Measurements from ENCODE around the gene IGFN1. TPM values are rescaled to one million over a fixed set of nuclear protein-coding genes. Genes with fewer than 3 reads are reported as not detected.

The IGFN1 gene
- total RNA-seq, 8 experiments from 2014 or later, result 0.05 to 1.8 (median 0.43) TPM

DNA sequence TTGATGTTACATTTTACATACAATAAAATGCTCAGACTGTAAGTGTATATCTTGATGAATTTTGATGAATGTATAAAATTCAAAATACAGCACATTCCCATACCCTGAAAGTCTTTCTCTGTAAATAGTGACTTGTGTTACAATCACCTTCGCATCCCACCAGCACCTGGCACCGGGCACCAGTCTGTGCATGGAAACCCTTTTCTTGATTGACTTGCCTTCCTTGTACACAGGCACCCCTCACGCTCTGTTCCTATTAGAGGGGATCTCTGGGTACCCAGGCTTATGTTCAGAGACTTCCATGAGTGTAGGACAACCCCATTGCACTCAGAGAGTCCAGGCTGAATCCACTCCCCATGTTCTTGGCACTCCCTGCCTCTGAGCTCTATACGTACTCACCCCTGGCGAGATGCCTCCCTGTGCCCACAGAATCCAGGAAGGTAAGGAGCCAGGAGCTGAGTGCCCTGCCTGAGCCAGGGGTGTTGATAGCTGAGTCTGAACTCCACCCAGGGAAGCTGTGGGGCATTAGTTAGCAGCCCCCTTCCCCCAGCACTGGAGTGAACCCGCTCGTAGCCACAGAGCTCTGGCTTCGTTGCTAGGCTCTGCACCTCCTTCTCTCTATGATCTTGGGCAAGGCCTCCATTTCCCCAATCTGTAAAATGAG is 70.2 kb downstream of the IGFN1 start:
- 78 to 92% (median 90%) methylated on average over 1 to 7 of the region's 8 CpGs; no CpG with 5 or more reads in 3 of the 10 experiments for WGBS, 10 experiments
- no peaks in the 10 kb centered on the region for H3K4me1 ChIP-seq (replicated peaks in 1 of 2)
- in situ Hi-C loops (cut with MboI; ENCODE audit: low pct_unique_long_range_greater_than_20kb in 2 of 9, low sequenced_read_pairs in 9 of 9, unreplicated experiment in 9 of 9), result loop anchor here in 7 of 9 experiments (10.0 to 25.0 kb wide), 3 partner anchors 94 to 252 kb away; partner anchors contain the start of gene CSRP1 (in 2 of the 7)
- ATAC-seq (replicated peaks in 6 of 8), result no peak
- no peak overlapping the region for H3K27ac ChIP-seq
- no peak overlapping the region for H3K4me3 ChIP-seq

DNA sequence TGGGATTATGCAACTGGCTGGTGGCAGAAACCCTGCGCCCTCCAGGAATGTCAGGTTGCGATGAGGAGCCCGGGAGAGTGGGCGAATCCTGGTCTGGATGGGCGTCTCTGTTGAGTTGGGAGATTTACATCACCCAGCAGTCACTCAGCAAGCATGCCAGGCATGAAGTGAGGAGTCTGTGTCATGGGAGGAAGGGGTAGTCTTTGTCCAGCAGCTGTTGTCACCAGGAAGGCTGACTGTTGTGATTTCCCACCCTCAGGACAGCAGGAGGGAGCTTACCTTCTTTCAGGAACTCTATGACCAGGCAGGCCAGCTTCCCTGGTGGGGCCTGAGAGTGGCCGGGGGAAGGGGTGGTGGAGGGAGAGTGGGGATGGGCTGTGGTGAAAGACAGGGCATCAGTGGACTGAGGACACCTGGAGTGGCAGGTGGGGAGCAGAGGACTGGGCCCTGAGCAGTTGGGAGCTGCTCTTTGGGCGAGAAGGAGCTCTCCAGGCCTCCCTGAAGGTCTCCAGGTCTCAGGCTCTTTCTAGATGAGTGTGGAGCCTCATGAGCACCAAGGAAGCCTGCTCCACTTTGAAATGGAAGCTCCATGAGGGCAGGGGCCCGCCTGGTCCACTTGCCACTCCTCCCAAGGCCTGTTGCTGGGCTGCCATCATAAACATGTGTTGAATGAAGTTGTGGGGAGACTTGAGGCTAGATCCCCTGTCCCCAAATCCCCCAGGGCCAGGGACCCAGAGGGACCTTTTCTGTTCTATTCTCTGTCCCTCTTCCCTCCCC is 71.3 kb downstream of the IGFN1 start:
- ATAC-seq (replicated peaks in 6 of 8), result no peak
- Histone ChIP-seq H3K27ac (no peak overlapping the region), H3K4me3 (no peak overlapping the region), H3K4me1 (replicated peaks in 1 of 2) (peaks cover 4% of the 10 kb centered on the region in 2 donors)
- WGBS, 10 experiments, result 57 to 82% (median 76%) methylated on average over 2 to 5 of the region's 8 CpGs; no CpG with 5 or more reads in 6 of the 10 experiments
- in situ Hi-C loops (cut with MboI; ENCODE audit: low pct_unique_long_range_greater_than_20kb in 2 of 9, low sequenced_read_pairs in 9 of 9, unreplicated experiment in 9 of 9), result loop anchor here in 7 of 9 experiments (10.0 to 25.0 kb wide), 3 partner anchors 93 to 250 kb away; partner anchors contain the start of gene CSRP1 (in 2 of the 7)

DNA sequence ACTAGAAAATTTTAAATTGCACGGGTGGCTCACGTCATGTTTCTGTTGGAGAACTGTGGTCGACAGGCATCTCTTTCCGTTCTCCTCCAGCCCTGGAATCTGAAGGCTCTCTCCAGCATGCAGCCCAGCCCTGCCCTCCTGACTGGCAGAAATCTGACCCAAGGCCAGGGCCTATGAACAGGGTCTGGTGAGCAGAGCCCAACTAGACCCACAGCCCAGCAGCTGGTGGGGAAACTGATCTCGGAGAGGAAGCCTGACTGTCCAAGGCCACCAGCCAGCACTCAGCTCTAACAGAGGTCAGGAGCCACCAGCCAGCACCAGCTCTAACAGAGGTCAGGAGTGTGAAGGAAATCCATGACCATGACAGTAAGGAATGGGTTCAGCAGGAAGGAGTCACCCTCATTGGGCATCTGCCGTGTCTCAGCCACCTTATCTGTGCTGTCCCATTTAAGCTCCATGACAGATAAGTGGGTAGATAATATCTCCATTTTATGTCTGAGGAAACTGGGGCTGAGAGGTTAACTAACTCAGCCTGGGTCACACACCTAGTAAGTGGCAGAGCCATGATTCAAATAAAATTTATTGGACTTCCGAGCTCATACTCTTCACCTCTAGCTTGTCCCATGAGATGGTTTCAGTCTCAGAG is 72.5 kb downstream of the IGFN1 start:
- in situ Hi-C loops (cut with MboI; ENCODE audit: low pct_unique_long_range_greater_than_20kb in 2 of 9, low sequenced_read_pairs in 9 of 9, unreplicated experiment in 9 of 9), result loop anchor here in 7 of 9 experiments (10.0 to 25.0 kb wide), 3 partner anchors 92 to 249 kb away; partner anchors contain the start of gene CSRP1 (in 2 of the 7)
- WGBS, 10 experiments, result 70 to 100% (median 86%) methylated on average over 1 to 7 of the region's 7 CpGs; no CpG with 5 or more reads in 1 of the 10 experiments
- Histone ChIP-seq H3K27ac (no peak overlapping the region), H3K4me3 (no peak overlapping the region), H3K4me1 (replicated peaks in 1 of 2) (peaks cover 4 to 6% of the 10 kb centered on the region in 2 donors)
- ATAC-seq (replicated peaks in 6 of 8), result no peak

DNA sequence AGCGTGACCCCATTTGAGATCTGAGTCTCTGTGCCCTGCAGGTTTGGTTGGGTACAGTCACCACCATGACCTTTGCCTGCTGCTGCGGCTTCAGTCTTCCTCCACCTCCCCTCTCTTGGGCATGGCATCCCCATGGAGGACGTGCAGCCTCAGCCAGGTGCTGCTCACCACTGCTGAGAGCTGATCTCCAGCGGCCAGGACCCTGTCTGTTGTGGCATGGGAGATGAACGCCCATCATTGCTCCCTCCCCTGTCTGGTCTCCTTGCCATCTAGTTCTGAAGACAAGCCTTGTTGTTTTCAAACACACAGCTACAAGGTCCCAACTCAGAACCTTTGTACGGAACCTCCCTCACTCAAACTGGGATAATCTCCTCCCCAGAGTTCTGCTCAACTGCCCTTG is 73.4 kb downstream of the IGFN1 start:
- in situ Hi-C loops (cut with MboI; ENCODE audit: low pct_unique_long_range_greater_than_20kb in 2 of 9, low sequenced_read_pairs in 9 of 9, unreplicated experiment in 9 of 9), result loop anchor here in 7 of 9 experiments (10.0 to 25.0 kb wide), 3 partner anchors 91 to 248 kb away; partner anchors contain the start of gene CSRP1 (in 2 of the 7)
- H3K4me1 ChIP-seq (replicated peaks in 1 of 2), result peaks cover 4 to 9% of the 10 kb centered on the region in 2 donors
- 40 to 100% (median 90%) methylated on average over 1 to 6 of the region's 6 CpGs; no CpG with 5 or more reads in 2 of the 10 experiments for WGBS, 10 experiments

DNA sequence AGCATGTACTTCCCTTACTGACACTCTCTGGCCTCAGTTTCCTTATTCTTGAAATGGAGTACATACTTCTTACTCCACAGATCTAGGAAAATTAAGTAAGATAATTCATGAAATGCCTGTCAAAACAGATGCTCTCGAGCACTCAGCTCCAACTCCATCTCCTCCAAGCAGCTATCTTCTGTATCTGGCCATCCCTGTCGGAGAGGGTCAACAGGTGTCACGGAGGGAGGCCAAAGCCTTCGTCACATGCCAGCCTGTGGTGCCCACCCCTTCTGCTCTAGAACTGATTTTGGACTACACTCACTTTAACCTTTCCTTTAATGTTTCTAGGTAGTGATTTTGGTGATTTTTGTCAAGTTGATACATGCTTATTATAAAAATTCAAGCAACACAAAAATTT is 73.9 kb downstream of the IGFN1 start:
- no peak overlapping the region for H3K27ac ChIP-seq
- 53 to 100% (median 90%) methylated on average over 1 to 4 of the region's 4 CpGs; no CpG with 5 or more reads in 1 of the 10 experiments for WGBS, 10 experiments
- in situ Hi-C loops (cut with MboI; ENCODE audit: low pct_unique_long_range_greater_than_20kb in 2 of 9, low sequenced_read_pairs in 9 of 9, unreplicated experiment in 9 of 9), result loop anchor here in 7 of 9 experiments (10.0 to 25.0 kb wide), 3 partner anchors 90 to 248 kb away; partner anchors contain the start of gene CSRP1 (in 2 of the 7)
- no peak overlapping the region for H3K4me3 ChIP-seq
- ATAC-seq (replicated peaks in 6 of 8), result no peak
- peaks cover 4 to 9% of the 10 kb centered on the region in 2 donors for H3K4me1 ChIP-seq (replicated peaks in 1 of 2)

More for the DNA sequence above, 73.4 kb downstream of the IGFN1 start:
- Histone ChIP-seq H3K4me3 (no peak overlapping the region), H3K27ac (no peak overlapping the region)
- ATAC-seq (replicated peaks in 6 of 8), result no peak

DNA sequence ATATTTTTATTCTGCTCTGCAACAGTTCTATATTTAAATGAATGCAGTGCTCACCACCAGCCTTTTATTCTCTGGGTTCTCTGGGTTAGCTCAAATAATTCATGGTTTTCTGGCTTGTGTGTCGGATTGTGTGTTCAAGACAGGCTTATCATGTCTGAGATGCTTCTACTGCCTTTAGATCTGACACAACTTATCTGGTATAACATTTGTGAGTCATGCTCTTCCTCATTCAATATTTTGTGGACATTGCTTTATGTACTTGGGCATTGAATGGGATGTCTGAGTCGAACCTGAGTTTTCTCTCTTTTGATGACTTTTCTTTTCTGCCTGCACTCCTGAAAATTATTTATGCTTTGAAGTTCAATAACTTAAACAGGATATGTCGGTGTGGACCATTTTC is 75.1 kb downstream of the IGFN1 start:
- no peak overlapping the region for H3K27ac ChIP-seq
- H3K4me1 ChIP-seq (replicated peaks in 1 of 2), result peaks cover 4 to 9% of the 10 kb centered on the region in 2 donors
- ATAC-seq (replicated peaks in 6 of 8), result no peak
- WGBS, 10 experiments, result 45 to 97% (median 73%) methylated on average over 1 to 3 of the region's 3 CpGs
- H3K4me3 ChIP-seq, result no peak overlapping the region
- in situ Hi-C loops (cut with MboI; ENCODE audit: low pct_unique_long_range_greater_than_20kb in 2 of 9, low sequenced_read_pairs in 9 of 9, unreplicated experiment in 9 of 9), result loop anchor here in 7 of 9 experiments (10.0 to 25.0 kb wide), 3 partner anchors 89 to 247 kb away; partner anchors contain the start of gene CSRP1 (in 2 of the 7)

DNA sequence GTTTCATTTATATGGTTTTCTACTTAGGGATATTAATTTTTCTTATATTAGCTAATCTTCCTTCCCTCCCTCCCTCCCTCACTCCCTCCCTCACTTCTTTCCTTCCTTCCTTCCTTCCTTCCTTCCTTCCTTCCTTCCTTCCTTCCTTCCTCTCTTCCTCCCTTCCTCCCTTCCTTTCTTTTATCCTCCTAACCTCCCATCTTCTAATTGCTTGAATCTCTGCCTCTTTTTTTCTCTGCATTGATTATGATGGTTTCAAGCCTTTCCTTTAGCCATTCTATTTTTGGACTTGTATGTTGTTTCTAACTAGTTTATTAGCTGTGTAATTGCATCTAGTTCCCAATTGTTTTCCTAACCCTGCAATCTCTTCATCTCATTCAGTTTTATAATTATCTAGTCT is 75.7 kb downstream of the IGFN1 start:
- H3K4me3 ChIP-seq, result no peak overlapping the region
- ATAC-seq (replicated peaks in 6 of 8), result no peak
- in situ Hi-C loops (cut with MboI; ENCODE audit: low pct_unique_long_range_greater_than_20kb in 2 of 9, low sequenced_read_pairs in 9 of 9, unreplicated experiment in 9 of 9), result loop anchor here in 7 of 9 experiments (10.0 to 25.0 kb wide), 3 partner anchors 89 to 246 kb away; partner anchors contain the start of gene CSRP1 (in 2 of the 7)
- H3K4me1 ChIP-seq (replicated peaks in 1 of 2), result peaks cover 4 to 9% of the 10 kb centered on the region in 2 donors
- H3K27ac ChIP-seq, result no peak overlapping the region

DNA sequence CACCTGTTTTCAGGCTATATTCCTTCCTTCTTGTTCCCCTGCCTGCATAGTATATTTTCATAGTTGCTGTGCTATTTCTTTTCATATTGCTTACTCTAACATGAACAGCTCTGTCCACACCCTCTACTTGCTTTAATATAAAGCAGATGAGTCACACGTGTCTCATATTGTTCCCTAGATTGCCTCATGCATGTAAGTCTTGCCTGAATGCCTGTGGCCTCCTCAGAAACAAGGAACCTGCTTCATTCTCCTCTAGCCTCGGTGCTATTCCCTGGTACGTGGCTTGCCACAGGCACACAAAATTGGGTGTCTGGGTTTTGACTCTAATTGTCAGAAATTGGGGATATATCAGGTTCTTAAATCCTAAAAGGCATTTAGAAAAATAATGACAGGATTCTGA is 76.2 kb downstream of the IGFN1 start:
- WGBS, 10 experiments, result 0 to 61% (median 40%) methylated on average over 1 to 3 of the region's 3 CpGs; no CpG with 5 or more reads in 1 of the 10 experiments
- Histone ChIP-seq H3K27ac (no peak overlapping the region), H3K4me1 (replicated peaks in 1 of 2) (peaks cover 4 to 9% of the 10 kb centered on the region in 2 donors), H3K4me3 (no peak overlapping the region)
- in situ Hi-C loops (cut with MboI; ENCODE audit: low pct_unique_long_range_greater_than_20kb in 2 of 9, low sequenced_read_pairs in 9 of 9, unreplicated experiment in 9 of 9), result loop anchor here in 7 of 9 experiments (10.0 to 25.0 kb wide), 3 partner anchors 88 to 246 kb away; partner anchors contain the start of gene CSRP1 (in 2 of the 7)
- peak; percentile 86 to 99 (median 96) for ATAC-seq (replicated peaks in 6 of 8)

DNA sequence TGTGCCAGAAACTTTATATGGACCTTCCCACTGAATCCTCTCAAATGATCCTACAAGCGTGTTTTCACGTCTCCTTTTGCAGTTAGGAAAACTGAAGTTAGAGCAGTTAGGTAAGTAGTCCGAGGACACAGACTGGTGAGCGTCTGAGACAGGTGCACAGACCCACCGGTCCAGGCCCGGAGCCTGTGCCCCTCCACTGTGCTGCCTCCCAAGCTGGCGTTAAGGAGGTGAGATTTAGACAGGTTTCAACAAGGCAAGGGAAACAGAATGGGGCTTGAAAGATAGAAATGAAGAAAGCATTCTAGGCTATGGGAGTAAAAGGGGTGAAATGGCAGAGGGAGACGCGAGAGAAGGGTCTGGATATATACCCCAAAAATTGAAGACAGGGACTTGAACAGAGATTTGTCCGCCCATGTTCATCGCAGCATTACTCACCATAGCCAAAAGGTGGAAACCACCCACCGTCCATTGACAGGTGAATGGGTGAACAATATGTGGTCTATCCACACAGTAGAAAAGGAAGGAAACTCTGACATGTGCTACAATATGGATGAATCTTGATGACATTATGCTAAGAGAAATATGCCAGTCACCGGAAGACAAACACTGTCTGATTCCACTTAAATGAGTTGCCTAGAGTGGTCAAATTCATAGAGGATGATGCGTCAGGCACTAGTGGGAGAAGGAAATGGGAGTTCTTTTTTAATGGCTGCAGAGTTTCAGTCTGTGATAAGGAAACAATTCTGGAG is 77.0 kb downstream of the IGFN1 start:
- ATAC-seq (replicated peaks in 6 of 8), result no peak
- Histone ChIP-seq H3K4me1 (replicated peaks in 1 of 2) (peaks cover 4 to 9% of the 10 kb centered on the region in 2 donors), H3K27ac (no peak overlapping the region), H3K4me3 (no peak overlapping the region)
- in situ Hi-C loops (cut with MboI; ENCODE audit: low pct_unique_long_range_greater_than_20kb in 2 of 9, low sequenced_read_pairs in 9 of 9, unreplicated experiment in 9 of 9), result loop anchor here in 7 of 9 experiments (10.0 to 25.0 kb wide), 3 partner anchors 87 to 245 kb away; partner anchors contain the start of gene CSRP1 (in 2 of the 7)
- 71 to 100% (median 83%) methylated on average over 2 to 13 of the region's 14 CpGs for WGBS, 10 experiments

DNA sequence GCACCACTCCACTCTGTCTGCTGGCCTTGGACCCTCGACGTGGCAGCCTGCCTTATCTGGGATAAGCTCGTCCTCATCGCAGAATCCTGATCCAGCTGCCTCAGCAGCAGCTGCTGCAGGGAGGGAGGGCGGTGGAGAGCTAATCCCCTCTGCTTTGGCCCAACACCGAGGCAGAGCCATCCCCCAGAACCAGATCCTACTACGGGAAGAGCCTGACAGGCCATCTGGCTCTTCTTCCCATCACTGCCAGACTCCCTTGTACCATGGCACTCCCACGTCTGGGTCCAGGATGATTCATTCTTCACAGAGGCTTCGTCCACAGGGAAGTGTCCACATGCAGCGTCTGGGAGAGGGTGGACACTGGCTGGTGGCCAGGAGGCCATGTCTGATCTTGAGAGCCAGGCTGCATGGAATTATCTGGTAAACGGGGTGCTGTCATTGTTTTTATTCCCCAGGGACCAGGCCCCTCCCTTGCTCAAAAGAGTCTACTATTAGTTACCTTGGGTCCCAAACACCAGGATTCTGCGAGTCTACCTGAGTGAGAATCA is 78.1 kb downstream of the IGFN1 start:
- ATAC-seq (replicated peaks in 6 of 8), result peak; percentile 31 to 95 (median 55)
- H3K27ac ChIP-seq, result no peak overlapping the region
- in situ Hi-C loops (cut with MboI; ENCODE audit: low pct_unique_long_range_greater_than_20kb in 2 of 9, low sequenced_read_pairs in 9 of 9, unreplicated experiment in 9 of 9), result loop anchor here in 7 of 9 experiments (10.0 to 25.0 kb wide), 3 partner anchors 86 to 244 kb away; partner anchors contain the start of gene CSRP1 (in 2 of the 7)
- WGBS, 10 experiments, result 20 to 100% (median 60%) methylated on average over 1 to 8 of the region's 12 CpGs; no CpG with 5 or more reads in 1 of the 10 experiments
- H3K4me3 ChIP-seq, result no peak overlapping the region
- peaks cover 4 to 9% of the 10 kb centered on the region in 2 donors for H3K4me1 ChIP-seq (replicated peaks in 1 of 2)

DNA sequence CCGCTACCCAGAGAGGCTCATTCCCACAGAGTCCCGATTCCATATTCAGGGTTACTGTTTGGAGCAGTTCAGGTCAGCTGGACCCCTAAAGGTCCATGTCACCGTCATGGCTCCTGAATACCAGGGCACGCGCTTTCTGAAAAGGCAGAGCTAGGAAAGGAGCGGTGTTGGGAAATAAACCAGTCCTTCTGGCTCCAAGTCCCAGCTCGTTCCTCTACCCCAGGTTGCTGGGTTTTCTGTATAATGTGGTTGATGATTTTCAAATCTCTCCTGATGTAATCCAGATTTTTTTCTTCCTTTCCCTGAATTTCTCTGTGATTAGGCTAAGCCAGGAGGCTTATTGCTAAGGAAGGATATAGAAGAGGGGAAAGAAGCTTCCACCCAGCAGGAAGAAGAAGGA is 78.7 kb downstream of the IGFN1 start:
- Histone ChIP-seq H3K27ac (no peak overlapping the region), H3K4me3 (no peak overlapping the region), H3K4me1 (replicated peaks in 1 of 2) (peaks cover 4 to 9% of the 10 kb centered on the region in 2 donors)
- no peak for ATAC-seq (replicated peaks in 6 of 8)
- in situ Hi-C loops (cut with MboI; ENCODE audit: low pct_unique_long_range_greater_than_20kb in 2 of 9, low sequenced_read_pairs in 9 of 9, unreplicated experiment in 9 of 9), result loop anchor here in 7 of 9 experiments (10.0 to 25.0 kb wide), 3 partner anchors 86 to 243 kb away; partner anchors contain the start of gene CSRP1 (in 2 of the 7)
- WGBS, 10 experiments, result 40 to 100% (median 88%) methylated on average over 1 to 7 of the region's 7 CpGs; no CpG with 5 or more reads in 2 of the 10 experiments
